MCF 10A (cell line): ENCODE data around the gene RNF44. TPM values are rescaled to one million over a fixed set of nuclear protein-coding genes. Genes with fewer than 3 reads are reported as not detected.

Experiments
- Bru-seq: library from RNA; stranded (reverse); fragments of 400-500 nt; gene quantifications from one replicate; lab custom pipeline; 2021; lab: Mats Ljungman, UMichigan
- BruChase-seq, 2 experiments: library from RNA; stranded (reverse); fragments of 400-500 nt; gene quantifications; one replicate each; lab custom pipeline; 2021; lab: Mats Ljungman, UMichigan
- BruUV-seq: library from RNA; stranded (reverse); fragments of 400-500 nt; replicated peaks from 2 replicates; lab custom pipeline; 2021; lab: Mats Ljungman, UMichigan
- CTCF ChIA-PET: fragments of 300-600 bp; sonication (Branson Sonifier 250); formaldehyde crosslinking; extraction: SDS; loops from one replicate; lab custom pipeline; 2021; ENCODE audit warnings: antibody characterized with exemption, inconsistent platforms; lab: Yijun Ruan, JAX
- POLR2A ChIA-PET: fragments of 300-600, 350-650 bp; sonication (Branson Sonifier 250); formaldehyde crosslinking; extraction: SDS; loops from one replicate; lab custom pipeline; 2020; ENCODE audit warnings: antibody characterized with exemption, inconsistent platforms; lab: Yijun Ruan, JAX
- DNase-seq: peaks from one replicate; pipeline ENCODE4 v3.0.0-alpha.2; 2018; ENCODE audit not compliant: unreplicated experiment
- H3K27ac Mint-ChIP-seq: one replicate; pipeline ENCODE4 v1.8.0; 2022; ENCODE audit warnings: mild to moderate bottlenecking, low read depth, mixed read lengths; ENCODE audit not compliant: unreplicated experiment
- H3K27me3 Mint-ChIP-seq: one replicate; pipeline ENCODE4 v1.8.0; 2022; ENCODE audit warnings: mixed read lengths; ENCODE audit not compliant: insufficient read depth, unreplicated experiment
- H3K36me3 Mint-ChIP-seq: one replicate; pipeline ENCODE4 v1.8.0; 2022; ENCODE audit warnings: mild to moderate bottlenecking, moderate library complexity, mixed read lengths; ENCODE audit not compliant: insufficient read depth, unreplicated experiment
- H3K4me1 Mint-ChIP-seq: one replicate; pipeline ENCODE4 v1.8.0; 2022; ENCODE audit warnings: mixed read lengths; ENCODE audit not compliant: insufficient read depth, unreplicated experiment
- H3K4me3 Mint-ChIP-seq: one replicate; pipeline ENCODE4 v1.8.0; 2022; ENCODE audit warnings: mild to moderate bottlenecking, moderate library complexity, mixed read lengths; ENCODE audit not compliant: unreplicated experiment
- H3K9me3 Mint-ChIP-seq: one replicate; pipeline ENCODE4 v1.8.0; 2022; ENCODE audit warnings: mixed read lengths; ENCODE audit not compliant: unreplicated experiment
- CTCF ChIP-seq: fragments of 200-600 bp; IDR thresholded peaks from one replicate; pipeline ENCODE4 v1.8.0; 2022; ENCODE audit warnings: antibody characterized with exemption, mild to moderate bottlenecking; ENCODE audit not compliant: unreplicated experiment
- intact Hi-C: fragments of 100-400 bp; cut with micrococcal nuclease; formaldehyde crosslinking; loops from 2 replicates; pipeline ENCODE4 v1.14.1; 2022
- long read RNA-seq: library from polyadenylated mRNA; stranded (forward); transcript quantifications from one replicate; pipeline ENCODE4 v2.0.0, GENCODE V29; 2022
- total RNA-seq: library from RNA; stranded (reverse); gene quantifications from 2 replicates; pipeline ENCODE4 v1.2.3, GENCODE V29; 2022

Gene RNF44
- total RNA-seq = 45.8 and 60.1 TPM in 2 replicates
- Bru-seq, nascent RNA = percentile 70 among the genes with signal in this experiment
- percentile 86 among the genes with signal in this experiment for BruChase-seq, experiment 1, labeled RNA remaining after a 6-hour chase
- BruChase-seq, experiment 2, labeled RNA remaining after a 2-hour chase = percentile 79 among the genes with signal in this experiment
- long read RNA-seq, partial matches to known transcripts = 7 of 43 reads
- long read RNA-seq, other reads (novel, unspliced or antisense) = 36 of 43 reads

- POLR2A ChIA-PET = interaction anchor here (0.5 to 8.3 kb wide), 42 partner anchors 9 to 1025 kb away, joined by 3 to 154 read pairs (median 5); partner anchors contain the start of genes CDHR2, CLTB, FAF2 and HIGD2A
- CTCF ChIA-PET = interaction anchor here (0.6 to 5.2 kb wide), 9 partner anchors 16 to 473 kb away, joined by 3 to 39 read pairs (median 4); partner anchors contain the start of genes CLTB and FAF2
- H3K4me3 Mint-ChIP-seq = peak within 1 kb of the TSS; percentile 91
- peaks cover 37% of the 10 kb centered on the region for H3K36me3 Mint-ChIP-seq
- peaks cover 49% of the 10 kb centered on the region for H3K4me1 Mint-ChIP-seq
- no peaks in the 10 kb centered on the region for H3K9me3 Mint-ChIP-seq
- intact Hi-C loops = loop anchor here (1.0 kb wide), 3 partner anchors 45 to 121 kb away; partner anchors contain the start of genes CLTB and FAF2
- BruUV-seq = no TSS peak
- TF ChIP-seq CTCF = no peak
- no peaks in the 10 kb centered on the region for H3K27me3 Mint-ChIP-seq
- DNase-seq = peak; percentile 99
- peak within 1 kb of the TSS; percentile 98 for H3K27ac Mint-ChIP-seq
Measured at GRCh38 chr5:176536902-176537553, at the start of gene RNF44. RNF44 (minus strand) TSS chr5:176537402; CDS start chr5:176532472, 4,930 bp downstream.

GRCh38 chr5:176583076-176583475 lies 45.9 kb upstream of the RNF44 start:
- ChIA-PET POLR2A (no interaction called here), CTCF (interaction anchor here (0.5 to 5.6 kb wide), 5 partner anchors 9 to 852 kb away, joined by 3 to 55 read pairs (median 3); no protein-coding TSS in a partner anchor)
- intact Hi-C loops = no loop called here
- Mint-ChIP-seq H3K9me3 (peaks cover 2% of the 10 kb centered on the region), H3K4me3 (no peak overlapping the region), H3K4me1 (peaks cover 4% of the 10 kb centered on the region), H3K27me3 (no peaks in the 10 kb centered on the region), H3K27ac (no peak overlapping the region), H3K36me3 (no peaks in the 10 kb centered on the region)
- no peak for TF ChIP-seq CTCF
- no TSS peak for BruUV-seq
- DNase-seq = no peak

DNA sequence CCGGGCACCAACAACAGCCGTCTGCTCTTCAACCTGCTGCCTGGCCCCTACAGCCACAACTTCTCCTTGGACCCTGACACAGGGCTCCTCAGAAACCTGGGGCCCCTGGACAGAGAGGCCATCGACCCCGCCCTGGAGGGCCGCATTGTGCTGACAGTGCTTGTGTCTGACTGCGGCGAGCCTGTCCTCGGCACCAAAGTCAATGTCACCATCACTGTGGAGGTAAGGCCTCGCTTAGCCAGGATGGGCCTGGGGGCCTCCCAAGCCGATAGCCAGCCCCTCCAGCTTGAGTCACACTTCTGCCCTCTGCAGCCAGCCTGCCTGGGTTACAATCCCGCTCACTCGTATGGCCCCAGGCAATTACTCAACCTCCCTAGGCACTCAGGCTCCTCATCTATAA lies 44.2 kb upstream of the RNF44 start:
- TF ChIP-seq CTCF = no peak
- H3K9me3 Mint-ChIP-seq = no peaks in the 10 kb centered on the region
- BruUV-seq = no TSS peak
- DNase-seq = no peak
- POLR2A ChIA-PET = interaction anchor here (0.8 to 1.1 kb wide), 2 partner anchors 39 to 133 kb away, joined by 3 read pairs; partner anchors contain the start of gene FAF2
- H3K27me3 Mint-ChIP-seq = no peaks in the 10 kb centered on the region
- H3K4me1 Mint-ChIP-seq = peaks cover 5% of the 10 kb centered on the region
- H3K4me3 Mint-ChIP-seq = no peak overlapping the region
- CTCF ChIA-PET = no interaction called here
- no peak overlapping the region for H3K27ac Mint-ChIP-seq
- no peaks in the 10 kb centered on the region for H3K36me3 Mint-ChIP-seq
- intact Hi-C loops = no loop called here

DNA sequence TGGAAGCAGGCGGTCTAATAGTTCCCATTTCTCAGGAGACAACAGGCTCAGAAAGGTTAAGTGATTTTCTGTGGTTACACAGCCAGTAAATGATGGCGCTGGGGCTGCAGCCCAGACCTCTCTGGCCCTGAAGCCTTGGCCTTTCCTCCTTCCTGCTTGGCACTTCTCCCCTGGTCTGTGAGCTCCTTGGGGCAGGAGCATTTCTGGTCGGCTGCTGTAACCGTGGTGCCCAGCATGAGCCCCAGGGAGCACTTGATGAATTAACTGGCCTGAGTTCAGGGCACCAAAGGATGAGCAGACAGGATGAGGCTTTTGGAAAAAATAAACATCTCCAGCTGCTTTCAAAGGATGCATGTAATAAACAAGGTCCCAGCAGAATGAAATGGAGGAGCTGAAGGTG lies 42.1 kb upstream of the RNF44 start:
- H3K27me3 Mint-ChIP-seq = no peaks in the 10 kb centered on the region
- DNase-seq = no peak
- H3K27ac Mint-ChIP-seq = no peak overlapping the region
- no peaks in the 10 kb centered on the region for H3K9me3 Mint-ChIP-seq
- H3K4me3 Mint-ChIP-seq = no peak overlapping the region
- ChIA-PET CTCF (interaction anchor here (0.6 to 3.4 kb wide), 24 partner anchors 8 to 825 kb away, joined by 3 to 33 read pairs (median 4); partner anchors contain the start of genes CLTB and TSPAN17), POLR2A (interaction anchor here (0.6 to 1.8 kb wide), 5 partner anchors 36 to 132 kb away, joined by 3 to 18 read pairs (median 5); partner anchors contain the start of genes RNF44 and TSPAN17)
- no TSS peak for BruUV-seq
- H3K36me3 Mint-ChIP-seq = no peaks in the 10 kb centered on the region
- intact Hi-C loops = loop anchor here (2.0 kb wide), 1 partner anchor 37 kb away; no protein-coding TSS in a partner anchor
- peaks cover 7% of the 10 kb centered on the region for H3K4me1 Mint-ChIP-seq
- TF ChIP-seq CTCF = no peak
